GDM1 (cell line): ENCODE data around the gene MICAL3.
"Not testable (repeated sequence)": the region's sequence is repeated elsewhere in the genome, so short reads cannot be mapped to it uniquely, and the experiment has no call there.

Experiments
- DNase-seq: peaks from one replicate; lab custom pipeline; 2025; lab: John Stamatoyannopoulos, UW

MICAL3 gene

GRCh38 chr22:17884893-17885292 is 139.5 kb downstream of the MICAL3 start:
- no peak for DNase-seq

GRCh38 chr22:17884084-17884483 is 140.3 kb downstream of the MICAL3 start:
- DNase-seq = no peak

GRCh38 chr22:17883356-17883755 is 141.0 kb downstream of the MICAL3 start:
- no peak for DNase-seq

- DNase-seq = no peak
These were observed 141.6 kb downstream of the MICAL3 start for GRCh38 chr22:17882727-17883126.

- DNase-seq = no peak
These were observed 142.2 kb downstream of the MICAL3 start for GRCh38 chr22:17882162-17882561.

GRCh38 chr22:17881366-17881765 is 143.0 kb downstream of the MICAL3 start:
- DNase-seq = no peak

- DNase-seq = no peak
These were observed 143.9 kb downstream of the MICAL3 start for GRCh38 chr22:17880468-17880867.

- no peak for DNase-seq
These were observed 144.3 kb downstream of the MICAL3 start for GRCh38 chr22:17880020-17880419.

GRCh38 chr22:17878941-17879340 is 145.4 kb downstream of the MICAL3 start:
- DNase-seq = no peak

GRCh38 chr22:17878186-17878694 is 146.1 kb downstream of the MICAL3 start:
- DNase-seq = no peak

GRCh38 chr22:17876878-17877855 is 147.2 kb downstream of the MICAL3 start:
- DNase-seq = not testable (repeated sequence)

GRCh38 chr22:17876306-17876831 is 148.0 kb downstream of the MICAL3 start:
- DNase-seq = no peak

GRCh38 chr22:17875631-17876030 is 148.7 kb downstream of the MICAL3 start:
- DNase-seq = no peak

- DNase-seq = no peak
These were observed 149.2 kb downstream of the MICAL3 start for GRCh38 chr22:17875156-17875555.

GRCh38 chr22:17874231-17874905 is 150.0 kb downstream of the MICAL3 start:
- no peak for DNase-seq

GRCh38 chr22:17873804-17874203 is 150.6 kb downstream of the MICAL3 start:
- no peak for DNase-seq

GRCh38 chr22:17873116-17873515 is 151.2 kb downstream of the MICAL3 start:
- no peak for DNase-seq

- no peak for DNase-seq
These were observed 151.9 kb downstream of the MICAL3 start for GRCh38 chr22:17872471-17872870.

GRCh38 chr22:17871726-17872458 is 152.5 kb downstream of the MICAL3 start:
- no peak for DNase-seq

- no peak for DNase-seq
These were observed 154.0 kb downstream of the MICAL3 start for GRCh38 chr22:17870407-17870806.

- no peak for DNase-seq
These were observed 154.9 kb downstream of the MICAL3 start for GRCh38 chr22:17869285-17870096.
